HG02981 (cell line): Measurements from ENCODE around the gene C5orf22.
A peak's percentile ranks its signal among the peaks of the same experiment; 100 is the strongest.
"Not testable (repeated sequence)": the region's sequence is repeated elsewhere in the genome, so short reads cannot be mapped to it uniquely, and the experiment has no call there.

Experiments
- ATAC-seq: cut with Tn5 transposase; IDR thresholded peaks from one replicate; pipeline ENCODE4 v1.9.1; 2021; ENCODE audit warnings: mild to moderate bottlenecking, moderate library complexity; ENCODE audit not compliant: unreplicated experiment

Gene C5orf22

GRCh38 chr5:31531888-31532547, at the start of gene C5orf22, which contains the start of gene DROSHA:
C5orf22 (plus strand) TSS chr5:31532301; CDS start chr5:31532393, 92 bp downstream.
DROSHA (minus strand) TSS chr5:31532093; CDS start chr5:31529059, 3,034 bp downstream.
- peak; percentile 89 for ATAC-seq

- no peak for ATAC-seq
Measured at GRCh38 chr5:31485376-31486207, 46.5 kb upstream of the C5orf22 start.

GRCh38 chr5:31486441-31486840, 45.7 kb upstream of the C5orf22 start:
- ATAC-seq = no peak

DNA sequence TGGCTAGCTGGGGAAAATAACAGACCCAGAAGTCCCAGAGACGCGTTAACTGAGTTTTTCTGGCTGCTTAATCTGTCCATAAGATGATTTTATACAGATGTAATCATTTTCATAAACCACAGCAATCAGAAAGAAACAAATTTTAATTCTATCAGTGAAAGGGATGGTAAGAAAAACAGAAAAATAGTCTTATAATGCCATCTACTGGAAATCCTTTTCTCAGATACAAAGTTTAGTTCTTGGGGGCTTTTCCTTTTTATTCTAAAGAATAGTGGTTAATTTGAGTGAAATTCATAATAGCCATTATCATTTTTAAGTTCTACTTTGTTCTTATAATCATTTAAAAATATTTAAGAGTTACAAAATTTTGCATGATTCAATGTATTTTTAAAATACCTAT, 44.6 kb upstream of the C5orf22 start:
- ATAC-seq = no peak

DNA sequence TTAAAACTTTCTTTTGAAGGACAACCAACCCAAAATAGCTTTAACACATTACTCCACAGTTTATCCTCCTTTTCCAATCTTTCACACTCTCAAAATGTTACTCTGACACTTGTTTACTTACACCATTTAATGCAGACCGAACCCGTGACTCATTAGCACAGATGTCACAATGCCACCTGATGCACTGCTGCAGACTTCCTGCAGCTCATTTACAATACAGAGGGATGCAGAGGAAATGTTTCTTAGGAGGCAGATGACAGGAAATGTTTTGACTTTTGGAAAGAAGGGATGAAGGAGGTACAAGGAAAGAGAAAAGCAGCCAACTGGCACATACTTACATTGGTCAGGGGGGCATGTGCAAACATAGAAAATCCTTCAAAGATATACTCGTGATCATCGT, 39.2 kb upstream of the C5orf22 start:
- no peak for ATAC-seq

GRCh38 chr5:31495336-31495735, 36.8 kb upstream of the C5orf22 start:
- ATAC-seq = no peak

- no peak for ATAC-seq
Measured at GRCh38 chr5:31496301-31496700, 35.8 kb upstream of the C5orf22 start.

GRCh38 chr5:31496891-31497290, 35.2 kb upstream of the C5orf22 start:
- no peak for ATAC-seq

GRCh38 chr5:31500256-31500655, 31.8 kb upstream of the C5orf22 start:
- ATAC-seq = no peak

DNA sequence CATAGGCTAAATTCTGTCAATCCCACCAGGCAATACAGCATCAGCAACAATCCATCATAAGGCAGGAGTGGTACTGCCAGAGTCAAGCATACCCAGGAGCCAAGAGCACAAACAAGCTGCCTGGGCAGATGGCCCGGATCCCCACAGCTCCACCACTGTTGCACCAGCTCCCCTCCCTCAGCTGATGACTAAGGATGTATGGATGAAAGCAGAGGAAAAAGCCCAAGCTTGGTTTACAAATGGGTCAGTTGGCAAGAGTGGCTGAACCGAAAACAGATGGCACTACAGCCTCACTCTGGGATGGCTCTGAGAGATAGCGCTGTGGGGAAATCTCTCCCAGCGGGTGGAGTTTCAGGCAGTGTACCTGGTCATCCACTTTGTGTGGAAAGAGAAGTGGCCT, 29.6 kb upstream of the C5orf22 start:
- ATAC-seq = no peak

DNA sequence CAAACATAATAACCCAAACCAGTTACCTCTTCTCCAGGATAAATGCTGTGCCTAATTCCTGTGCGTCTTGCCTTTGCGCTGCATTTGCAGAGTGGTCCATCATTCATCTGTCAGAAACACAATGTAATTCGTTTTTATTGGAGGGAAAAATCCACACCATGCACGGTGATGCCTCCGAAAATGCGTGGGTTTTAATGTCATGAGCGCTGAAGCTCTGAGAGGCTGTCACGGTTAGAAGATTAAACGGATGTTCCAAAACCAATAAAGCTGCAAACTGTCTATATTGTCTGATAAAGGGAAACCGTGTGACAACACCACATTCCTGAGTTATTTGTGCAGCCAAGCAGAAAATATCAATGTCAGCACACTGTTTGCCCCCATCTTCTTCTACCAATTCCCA, 27.6 kb upstream of the C5orf22 start:
- ATAC-seq = no peak

- no peak for ATAC-seq
Measured at GRCh38 chr5:31511305-31511704, 20.8 kb upstream of the C5orf22 start.

DNA sequence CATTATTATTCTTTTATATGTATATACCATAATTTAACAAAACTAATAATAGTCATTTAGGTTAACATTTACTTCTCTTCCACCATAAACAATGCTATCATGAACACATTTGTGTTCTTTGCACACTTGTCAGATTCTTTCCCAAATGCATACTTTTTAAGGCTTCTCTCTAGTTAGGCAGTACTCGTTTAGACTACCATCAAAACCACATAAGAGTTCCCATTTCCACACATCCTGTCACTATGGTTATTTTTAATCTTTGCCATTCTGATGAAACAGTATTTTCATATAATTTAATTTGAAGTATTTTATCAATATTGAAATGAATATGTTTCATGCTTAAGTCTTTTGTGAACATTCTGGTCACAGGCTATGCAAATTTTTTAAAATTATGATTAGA, 15.3 kb upstream of the C5orf22 start:
- no peak for ATAC-seq

- ATAC-seq = no peak
Measured at GRCh38 chr5:31523041-31523440, 9.1 kb upstream of the C5orf22 start.

DNA sequence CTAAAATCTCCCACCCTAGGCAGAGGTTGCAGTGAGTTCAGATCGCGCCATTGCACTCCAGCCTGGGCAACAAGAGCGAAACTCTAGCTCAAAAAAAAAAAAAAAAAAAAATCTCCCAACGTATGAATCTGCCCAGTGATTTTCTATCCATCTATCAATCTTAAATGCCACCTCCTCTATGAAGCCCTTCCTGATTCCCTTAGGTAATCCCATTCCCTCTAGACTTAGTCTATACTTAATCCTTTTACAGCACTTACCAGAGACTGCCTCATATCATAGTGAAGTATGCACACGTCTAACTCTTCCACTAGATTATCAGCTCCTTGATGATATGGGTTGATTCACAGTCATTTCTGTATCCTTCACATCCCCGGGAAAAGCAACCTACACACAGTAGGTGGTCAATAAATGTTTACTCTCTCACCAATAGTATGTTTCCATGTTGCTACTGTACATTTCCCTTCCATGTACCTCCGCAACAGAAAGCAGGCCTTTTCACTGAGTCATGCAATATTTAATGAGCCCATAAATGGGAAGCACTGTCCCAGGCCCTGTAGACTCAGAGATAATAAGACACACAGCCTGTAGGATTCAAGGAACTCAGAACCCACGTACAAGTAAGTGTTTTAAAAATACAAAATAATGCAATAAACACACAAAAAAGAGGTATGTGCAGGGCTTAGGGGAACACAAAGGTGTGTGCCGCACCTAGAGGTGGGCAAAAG, 1.4 kb upstream of the C5orf22 start:
- ATAC-seq = no peak

DNA sequence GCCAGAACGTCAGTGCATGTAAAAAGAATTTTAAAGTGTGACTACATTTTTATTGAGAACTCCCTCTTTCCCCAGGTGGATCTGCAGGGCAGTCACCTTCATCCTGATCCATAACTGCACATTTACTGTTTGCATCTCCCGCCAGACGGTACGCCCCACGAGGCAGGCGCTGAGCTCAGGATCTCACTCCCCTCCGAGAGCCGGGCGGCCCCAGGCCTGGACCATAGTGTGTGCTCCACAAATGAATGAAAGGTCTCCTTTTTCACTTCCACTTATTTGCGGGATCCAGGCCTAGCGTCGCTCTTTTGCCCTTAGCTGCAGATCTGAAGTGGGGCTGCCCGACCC, 586 bp upstream of the C5orf22 start:
- peak; percentile 36 for ATAC-seq

DNA sequence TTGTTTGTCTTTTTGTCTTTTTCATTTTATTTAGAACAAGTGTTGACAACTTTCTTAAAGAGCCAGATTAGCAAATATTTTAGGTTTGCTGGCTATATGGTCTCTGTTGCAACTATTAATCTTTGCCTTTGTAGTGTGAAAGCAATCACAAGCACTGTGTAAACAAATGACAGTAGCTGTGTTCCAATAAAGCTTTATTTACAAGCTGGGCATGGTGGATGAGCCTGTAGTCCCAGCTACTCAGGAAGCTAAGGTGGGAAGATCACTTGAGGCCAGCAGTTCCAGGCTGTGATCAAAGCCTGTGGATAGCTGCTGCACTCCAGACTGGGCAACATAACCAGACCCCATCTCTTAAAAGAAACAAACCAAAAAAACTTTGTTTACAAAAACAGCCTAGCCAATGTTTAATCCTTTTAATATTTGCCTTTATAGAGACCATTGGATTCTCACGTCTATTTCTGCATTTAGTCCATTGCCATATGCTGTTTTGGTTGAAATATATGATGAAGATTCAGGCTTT, 2.5 kb downstream of the C5orf22 start:
- ATAC-seq = no peak

GRCh38 chr5:31536873-31537272, 4.8 kb downstream of the C5orf22 start:
- ATAC-seq = no peak

DNA sequence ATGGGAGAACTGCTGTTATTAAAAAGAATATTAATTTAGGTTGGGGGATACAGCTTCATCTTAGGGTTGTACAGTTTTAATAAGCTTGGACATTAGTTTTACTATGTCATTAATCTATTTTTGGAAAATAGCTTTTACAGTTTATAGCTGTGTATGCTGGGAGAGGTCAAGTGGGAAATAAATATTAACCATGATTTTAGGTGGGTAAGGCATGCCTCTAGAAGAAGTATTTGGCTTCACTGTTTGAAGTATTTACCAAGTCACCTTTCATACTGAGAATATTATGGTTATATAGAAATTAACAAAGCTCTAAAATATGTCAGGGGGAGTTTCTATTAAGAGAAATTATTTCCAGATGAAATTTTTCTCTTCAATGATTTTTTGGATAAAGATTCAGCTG, 5.2 kb downstream of the C5orf22 start:
- no peak for ATAC-seq

GRCh38 chr5:31537851-31538250, 5.8 kb downstream of the C5orf22 start:
- no peak for ATAC-seq

- not testable (repeated sequence) for ATAC-seq
Measured at GRCh38 chr5:31549114-31549513, 17.0 kb downstream of the C5orf22 start.
